GDM1 (cell line): ENCODE measurements around the gene PLS3.

Experiments used
- DNase-seq: peaks from one replicate; lab custom pipeline; 2025; lab: John Stamatoyannopoulos, UW

Gene PLS3

DNA sequence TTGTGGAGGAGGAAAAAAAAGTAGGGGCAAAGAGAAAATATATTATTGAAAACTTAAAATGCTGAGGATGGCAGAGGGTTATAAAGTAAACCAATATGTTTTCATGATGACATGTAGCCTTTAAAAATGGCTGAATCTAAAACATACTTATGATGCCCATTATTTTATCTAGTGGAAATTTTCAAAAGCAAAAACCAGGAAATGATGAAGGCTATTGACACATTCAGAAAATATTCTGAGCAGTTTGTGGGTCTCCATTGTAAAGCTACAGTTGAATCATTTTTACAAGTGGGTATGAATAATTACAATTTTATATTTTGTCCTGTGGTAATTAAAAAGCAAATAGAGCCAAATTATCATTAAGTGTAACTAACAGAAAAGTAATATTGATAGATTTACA, 10.7 kb downstream of the PLS3 start:
- no peak for DNase-seq

DNA sequence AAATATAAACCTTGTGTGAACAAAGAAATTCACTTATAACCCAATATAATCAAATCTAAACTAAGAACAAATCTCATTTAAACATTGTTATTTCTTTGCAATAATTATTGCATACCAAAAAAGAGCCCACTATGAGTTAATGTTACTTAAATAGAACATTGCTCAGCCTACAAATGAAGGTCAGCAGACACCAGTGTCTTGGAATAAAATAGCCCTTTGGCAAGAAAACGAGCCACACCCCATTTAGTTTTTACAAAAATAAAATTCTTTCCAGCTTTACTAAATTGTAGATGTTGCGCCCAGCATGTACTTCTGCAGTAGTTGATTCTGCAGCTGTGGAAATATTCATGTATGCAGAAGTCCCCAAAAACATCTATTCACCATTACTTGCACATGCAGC, 12.2 kb downstream of the PLS3 start:
- DNase-seq: no peak

DNA sequence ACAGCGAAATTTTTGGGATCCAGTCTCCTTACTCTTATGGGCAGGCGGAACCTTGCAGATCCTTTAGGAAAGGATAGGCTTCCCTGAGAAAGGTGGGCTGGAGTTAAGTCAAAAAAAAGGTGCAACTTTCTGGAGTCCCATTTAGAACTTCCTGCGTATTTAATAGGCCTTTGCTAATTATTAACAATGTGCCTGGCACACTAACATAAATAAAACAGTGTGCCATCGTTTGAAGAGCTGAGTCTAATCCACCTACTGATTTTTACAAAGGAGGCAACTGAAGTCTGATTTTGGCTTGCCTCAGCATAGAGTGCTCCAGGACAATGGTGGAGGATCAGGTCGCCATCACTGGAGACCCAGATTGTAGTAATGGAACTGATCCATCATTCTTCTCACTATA, 15.7 kb downstream of the PLS3 start:
- DNase-seq: no peak

DNA sequence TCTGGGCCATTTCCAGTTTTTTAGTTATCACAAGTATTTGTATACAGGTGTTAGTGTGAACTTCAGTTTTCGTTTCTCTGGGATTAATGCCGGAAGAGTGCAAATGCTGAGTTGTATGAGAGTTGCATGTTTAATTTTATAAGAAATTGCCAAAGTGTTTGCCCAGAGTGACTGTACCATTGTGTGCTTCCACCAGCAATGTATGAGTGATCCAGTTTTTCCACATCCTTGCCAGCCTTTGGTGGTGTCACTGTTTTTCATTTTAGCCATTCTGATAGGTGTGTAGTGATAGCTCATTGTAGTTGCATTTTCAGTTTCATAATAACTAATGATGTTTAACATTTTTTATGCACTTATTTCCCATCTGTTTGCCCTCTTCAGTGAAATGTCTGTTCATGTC, 18.4 kb downstream of the PLS3 start:
- no peak for DNase-seq

DNA sequence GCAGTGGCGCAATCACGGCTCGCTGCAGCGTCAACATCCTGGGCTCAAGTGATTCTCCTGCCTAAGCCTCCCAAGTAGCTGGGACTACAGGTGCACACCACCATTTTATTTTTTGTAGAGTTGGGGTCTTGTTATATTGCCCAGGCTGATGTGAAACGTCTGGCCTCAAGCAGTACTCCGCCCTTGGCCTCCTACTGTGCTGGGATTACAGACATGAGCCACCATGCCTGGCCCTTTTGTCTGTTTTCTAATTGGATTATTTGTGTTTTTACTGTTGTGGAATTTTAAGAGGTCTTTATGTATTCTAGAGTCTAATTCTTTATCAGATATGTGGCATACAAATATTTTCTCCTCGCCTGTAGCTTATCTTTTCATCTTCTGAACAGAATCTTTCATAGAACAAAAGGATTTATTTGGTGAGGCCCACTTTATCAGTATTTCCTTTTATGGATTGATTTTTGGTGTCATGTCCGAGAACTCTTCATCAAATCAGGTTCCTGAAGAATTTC, 18.9 kb downstream of the PLS3 start:
- no peak for DNase-seq

DNA sequence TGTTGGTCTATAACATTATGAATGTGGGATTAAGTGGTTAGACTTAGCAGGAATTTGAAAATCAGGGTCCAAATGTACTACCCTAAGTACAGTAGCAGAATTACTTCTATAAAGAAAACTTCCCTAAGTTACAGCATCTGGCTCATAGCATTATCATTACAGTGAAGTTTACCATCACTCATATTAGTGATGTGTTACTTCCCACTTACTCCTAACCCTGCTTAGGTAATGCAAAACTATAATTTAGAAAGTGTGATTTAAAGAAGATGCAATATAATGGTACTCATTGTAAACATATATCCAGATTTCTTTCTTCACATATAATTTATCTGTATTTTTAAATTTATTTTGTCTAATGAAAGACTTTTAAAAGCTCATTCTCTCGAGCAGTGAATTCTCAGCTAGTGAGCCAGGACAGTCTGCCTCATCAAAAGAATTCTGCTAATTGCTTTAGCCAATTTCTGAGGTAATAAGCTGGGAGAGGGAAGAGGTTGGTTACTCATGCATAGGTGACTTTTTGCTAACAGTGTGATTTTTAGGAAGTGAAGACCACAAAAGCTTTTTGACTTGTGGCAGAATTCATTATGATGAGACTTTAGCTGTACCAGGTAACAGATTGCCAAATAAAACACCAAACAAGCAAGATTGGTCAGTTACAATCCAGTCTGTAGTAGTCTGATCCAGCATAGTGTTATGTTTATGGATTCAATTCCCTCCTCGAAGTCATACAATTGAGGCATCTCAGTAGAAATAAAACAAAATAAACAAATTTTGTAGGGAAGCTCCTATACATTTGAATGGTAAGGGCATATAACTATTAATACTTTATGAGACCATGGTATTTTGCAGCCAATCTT, 21.0 kb downstream of the PLS3 start:
- no peak for DNase-seq

DNA sequence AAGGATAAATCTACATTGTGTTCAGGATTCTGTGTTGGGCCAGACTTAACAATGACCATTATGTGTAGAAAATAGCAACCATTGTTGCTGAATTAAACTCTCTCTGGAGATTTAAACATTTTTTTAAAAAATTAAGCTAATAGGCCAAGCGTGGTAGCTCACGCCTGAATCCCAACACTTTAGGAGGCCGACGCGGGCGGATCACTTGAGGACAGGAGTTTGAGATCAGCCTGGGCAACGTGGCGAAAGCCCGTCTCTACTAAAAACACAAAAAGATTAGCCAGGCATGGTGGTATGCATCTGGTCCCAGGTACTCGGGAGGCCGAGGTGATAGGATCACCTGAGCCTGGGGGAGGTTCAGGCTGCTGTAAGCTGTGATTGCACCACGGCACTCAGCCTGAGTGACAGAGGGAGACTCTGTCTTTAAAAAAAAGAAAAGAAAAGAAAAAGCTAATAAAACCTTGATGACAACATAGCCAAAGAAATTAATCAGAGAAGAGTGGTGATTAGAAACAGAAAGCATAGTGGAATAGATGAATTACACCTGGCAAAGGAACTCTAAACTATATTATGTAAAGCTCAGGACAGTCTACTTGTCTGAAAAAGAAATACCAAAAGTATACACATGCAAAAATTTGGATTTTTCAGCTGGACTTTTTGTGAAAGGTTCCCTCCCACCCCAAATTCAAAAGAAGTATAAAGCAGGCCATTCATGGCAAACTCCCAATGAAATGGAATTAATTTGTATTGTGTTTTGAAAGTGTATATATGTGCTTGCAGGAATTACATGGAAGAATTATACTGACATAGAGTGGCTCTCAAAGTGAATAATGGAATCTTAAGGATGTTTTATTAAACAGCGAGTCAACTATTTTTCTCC, 21.9 kb downstream of the PLS3 start:
- DNase-seq: no peak

DNA sequence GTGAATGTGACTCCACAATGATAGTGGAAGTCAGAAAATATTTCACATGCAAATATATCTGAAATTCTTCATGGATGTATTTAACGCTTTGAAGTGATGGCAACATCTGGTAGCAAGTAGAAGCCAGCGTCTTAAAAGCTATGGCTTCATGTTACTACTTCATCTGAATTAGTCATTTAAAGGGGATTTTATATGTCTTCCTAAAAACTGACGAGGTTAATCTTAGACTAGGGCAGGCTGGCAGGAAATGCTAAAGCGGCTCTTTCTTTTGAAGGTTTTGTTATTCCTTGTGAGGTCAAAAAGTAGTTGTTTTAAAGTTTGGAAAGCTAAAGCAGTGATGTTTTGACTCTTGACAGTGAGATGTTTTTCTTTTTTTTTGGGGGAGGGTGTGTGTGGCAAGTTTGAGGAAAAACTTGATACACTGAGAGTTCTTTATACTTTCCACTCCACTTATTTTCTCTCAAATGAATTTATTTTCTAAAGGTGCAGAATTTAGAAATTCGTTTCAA, 22.6 kb downstream of the PLS3 start:
- no peak for DNase-seq

DNA sequence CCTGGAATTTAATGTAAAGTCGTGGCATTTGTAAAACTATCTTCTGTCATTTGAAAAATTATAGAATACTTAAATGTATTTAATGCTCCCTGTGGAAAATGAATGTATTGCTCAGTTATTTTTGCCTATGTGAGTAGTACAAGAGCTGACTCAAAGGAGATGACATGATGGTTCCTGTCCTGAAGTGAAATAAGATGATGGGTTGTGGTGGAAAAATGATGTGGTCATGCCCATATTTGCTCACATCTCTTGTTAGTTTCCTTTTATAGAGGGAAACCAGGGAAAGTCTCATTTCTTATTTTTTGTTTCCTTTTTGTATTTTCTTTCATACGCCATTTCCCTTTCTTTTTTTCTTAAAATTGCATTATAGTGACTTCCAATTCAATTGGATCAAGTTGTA, 23.7 kb downstream of the PLS3 start:
- DNase-seq: no peak

DNA sequence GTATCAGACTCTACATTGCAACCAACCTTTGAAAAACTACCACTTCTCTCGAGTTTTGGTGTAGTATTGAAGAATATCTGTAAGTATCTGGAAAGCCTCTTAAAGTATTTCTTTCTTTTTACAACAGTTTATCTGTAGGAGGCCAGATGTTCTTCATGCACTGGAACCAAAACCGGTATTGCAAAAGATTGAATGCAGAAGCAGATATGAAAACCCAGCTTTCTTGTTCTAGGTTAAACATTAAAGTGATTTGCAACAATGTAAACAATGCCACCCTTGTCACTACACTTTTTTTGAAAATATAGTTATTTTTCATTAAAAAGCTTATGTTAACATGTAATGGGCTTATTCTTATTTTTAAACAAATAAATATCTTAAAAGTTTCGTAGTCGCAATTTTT, 27.2 kb downstream of the PLS3 start:
- DNase-seq: no peak

DNA sequence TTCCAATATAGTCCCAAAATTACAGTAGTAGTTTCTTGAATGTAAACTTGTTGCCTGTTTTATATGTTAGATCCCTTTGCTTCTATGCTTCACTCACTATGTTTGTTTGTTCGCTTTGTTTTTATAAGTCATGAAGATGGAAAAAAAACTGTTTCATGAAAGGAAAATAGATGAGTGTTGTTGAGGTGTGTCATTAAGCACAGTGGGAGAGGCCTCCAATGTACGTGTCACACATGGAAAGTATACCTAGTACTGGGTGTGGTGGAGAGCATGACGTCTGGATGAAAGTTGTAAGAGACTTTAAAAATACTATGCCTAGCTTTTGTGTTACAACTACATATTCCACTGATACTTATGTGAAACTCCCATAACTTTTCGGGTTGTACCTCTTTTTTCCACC, 28.4 kb downstream of the PLS3 start:
- DNase-seq: no peak

DNA sequence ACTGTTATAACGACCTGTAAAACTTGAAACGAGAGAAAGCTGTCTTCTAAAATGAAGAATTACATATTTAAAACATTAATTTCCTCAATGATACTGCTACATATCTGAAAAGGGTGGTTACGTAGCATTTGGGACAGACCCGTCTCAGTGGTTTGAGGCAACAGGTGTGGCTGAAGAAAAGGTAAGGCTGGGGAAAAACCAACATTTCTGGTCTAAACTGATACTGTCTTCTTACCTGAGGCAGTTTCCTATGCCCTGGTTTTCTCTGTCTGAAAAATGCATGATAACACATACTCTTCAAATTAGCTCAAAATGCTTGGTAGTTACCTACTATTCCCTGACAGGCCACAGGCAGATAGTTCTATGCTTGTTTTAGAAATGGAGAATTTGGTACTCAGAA, 30.4 kb downstream of the PLS3 start:
- no peak for DNase-seq

DNA sequence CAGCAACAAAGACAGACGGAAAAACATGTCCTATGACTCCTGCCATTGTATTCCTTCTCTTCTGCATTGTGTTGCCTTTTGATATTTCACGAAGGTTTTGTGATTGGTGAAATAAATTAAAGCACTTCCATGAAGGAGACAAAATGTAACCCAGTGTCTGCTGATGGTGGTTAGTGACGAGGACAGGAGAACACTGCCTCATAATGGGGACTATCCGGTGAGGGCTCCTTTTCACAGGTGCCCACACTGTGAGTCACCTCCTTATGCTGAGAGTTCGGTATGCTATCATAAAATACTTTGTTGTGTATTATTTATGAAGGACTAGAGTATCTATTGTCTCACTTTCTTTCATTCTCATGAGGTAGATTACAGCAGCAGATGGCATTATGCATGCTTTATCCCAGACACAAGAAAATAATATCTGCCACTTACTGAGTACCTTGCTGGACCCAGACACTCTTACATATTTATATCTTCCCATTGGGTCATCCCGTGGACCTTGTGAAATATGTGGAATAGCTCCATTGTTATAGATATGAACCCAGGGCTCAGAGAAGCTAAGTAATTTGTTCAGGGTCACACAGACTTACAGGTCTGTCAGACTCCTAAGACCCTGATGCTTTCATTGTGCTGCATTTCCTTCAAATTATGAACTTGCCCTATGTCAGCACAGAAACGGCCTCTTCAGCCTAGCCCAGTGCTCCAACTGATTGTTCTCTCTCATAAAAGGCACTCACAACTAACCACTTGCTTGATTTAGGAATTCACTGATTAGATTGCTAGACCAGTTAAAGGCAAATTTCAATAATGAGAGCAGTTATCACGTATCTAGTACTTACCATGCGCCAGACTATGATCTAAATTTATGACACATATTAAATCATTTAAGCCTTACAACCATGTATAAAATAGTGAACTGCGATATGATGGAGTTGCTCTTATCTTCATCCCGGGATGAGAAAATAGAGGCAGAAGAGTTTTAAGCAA, 31.2 kb downstream of the PLS3 start:
- no peak for DNase-seq

DNA sequence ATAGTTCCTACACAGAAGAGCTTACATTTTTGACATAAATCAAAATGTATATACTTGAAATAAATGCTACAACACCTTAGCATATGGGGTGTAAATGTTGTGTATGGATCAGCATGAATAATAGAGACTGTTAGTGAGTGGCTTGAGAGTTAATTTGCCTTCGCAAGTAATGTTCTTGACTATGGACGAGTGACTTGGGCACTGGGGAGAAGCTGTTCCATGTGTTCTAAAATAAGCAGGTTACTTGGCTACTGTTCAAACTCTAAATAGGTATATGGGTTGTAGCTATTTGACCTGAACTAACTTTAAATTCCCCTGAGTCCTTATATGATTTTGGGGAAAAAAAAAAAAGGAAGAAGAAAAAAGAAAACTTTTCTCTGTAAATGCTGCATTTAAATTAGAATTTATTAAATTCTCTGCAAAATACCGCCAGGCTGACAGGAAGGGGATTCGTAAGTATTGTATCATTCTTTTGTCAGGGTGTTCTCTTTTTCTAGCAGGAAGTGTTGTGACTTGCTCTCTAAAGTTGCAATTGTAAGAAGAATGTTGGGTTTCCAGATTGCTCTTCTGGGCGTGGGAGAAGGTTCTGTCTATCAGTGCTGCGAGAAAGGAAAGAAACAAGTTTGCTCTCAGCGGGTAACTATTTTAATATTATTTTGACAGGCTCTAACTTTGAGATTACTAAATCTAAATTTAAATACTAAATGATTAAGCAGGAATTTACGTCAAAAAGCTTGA, 32.2 kb downstream of the PLS3 start:
- no peak for DNase-seq

DNA sequence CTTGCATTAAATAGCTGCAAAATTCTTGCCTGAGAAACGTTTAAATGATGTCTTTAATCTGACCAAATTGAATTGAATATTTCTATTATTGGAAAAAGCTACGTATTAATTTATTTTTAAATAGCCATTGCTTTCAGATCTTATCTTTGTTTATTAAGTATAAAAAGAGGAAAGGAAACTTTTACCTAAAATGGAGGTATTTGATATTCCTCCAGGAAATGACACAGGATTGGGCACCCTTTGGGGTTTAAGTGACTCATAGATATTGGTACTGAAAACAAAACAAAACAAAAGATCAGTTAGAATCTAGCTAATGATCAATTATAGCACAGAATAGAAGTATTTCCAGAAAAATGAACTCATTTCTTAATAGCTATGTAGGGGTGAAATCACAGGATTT, 34.1 kb downstream of the PLS3 start:
- no peak for DNase-seq

DNA sequence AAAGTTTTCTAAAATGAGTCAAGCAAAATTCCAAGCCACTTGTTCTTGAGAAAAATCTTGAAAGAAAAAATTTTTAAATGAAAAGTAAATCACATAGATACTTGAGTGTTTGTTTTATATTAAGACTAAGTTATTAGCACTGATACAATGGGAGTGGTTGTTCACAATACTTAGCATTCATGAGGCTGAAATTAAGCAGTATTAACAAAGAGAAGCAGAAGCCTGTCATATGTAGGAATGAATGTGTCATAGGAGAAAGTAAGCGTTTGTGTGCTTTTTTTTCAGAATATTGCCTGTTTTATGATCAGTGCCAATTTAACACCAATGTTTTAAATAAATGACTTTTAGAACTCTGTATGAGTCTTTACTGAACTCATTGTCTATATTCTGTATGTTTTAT, 37.6 kb downstream of the PLS3 start:
- no peak for DNase-seq

DNA sequence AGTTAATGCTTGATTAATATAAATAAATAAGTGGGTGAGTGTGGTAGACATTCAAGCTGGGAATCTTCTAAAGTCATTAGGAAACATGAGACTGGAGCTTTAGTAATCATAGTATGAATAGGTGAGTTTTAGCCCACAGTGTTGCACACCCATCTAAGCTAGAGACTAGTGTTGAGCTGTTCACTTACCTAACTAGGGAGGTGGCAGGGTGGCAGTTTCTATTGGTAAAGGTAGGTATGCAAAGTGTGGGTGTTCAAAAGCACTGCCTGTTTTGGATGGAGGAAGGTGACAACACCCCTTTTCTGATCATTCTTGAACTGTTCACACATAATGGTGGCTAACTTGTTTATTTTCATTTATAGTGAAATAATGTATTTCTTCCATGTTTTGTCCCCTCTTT, 41.3 kb downstream of the PLS3 start:
- DNase-seq: no peak

DNA sequence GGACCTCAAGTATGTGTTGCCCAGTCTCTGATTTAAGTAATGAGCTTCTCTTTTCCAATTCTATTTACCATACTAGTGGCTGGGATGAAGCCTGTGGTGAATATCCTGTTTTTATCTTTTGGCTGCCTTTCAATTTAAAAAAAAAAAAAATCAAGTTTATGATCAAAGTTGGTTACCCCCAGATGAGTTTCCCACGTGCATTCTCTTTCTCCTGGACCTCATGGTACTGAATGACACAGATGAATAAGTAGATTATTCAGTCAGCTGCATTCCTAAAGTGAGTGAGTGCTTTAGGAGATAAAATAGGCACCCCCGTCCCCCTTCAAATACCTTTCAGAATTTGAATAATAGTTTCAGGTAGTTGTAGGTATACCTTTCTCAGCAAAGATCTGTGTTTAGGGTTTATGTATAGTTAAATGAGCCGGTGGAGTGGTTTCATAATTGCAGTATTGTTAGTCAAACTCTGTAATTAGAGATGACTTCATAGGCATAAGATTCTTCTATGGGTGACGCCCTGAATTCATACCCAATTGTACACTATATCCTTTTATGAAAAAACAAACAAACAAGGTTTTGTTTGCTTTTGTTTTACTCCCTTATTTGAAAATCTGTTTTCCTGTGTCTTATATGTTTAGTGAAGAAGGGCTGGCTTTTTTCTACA, 41.9 kb downstream of the PLS3 start:
- no peak for DNase-seq

DNA sequence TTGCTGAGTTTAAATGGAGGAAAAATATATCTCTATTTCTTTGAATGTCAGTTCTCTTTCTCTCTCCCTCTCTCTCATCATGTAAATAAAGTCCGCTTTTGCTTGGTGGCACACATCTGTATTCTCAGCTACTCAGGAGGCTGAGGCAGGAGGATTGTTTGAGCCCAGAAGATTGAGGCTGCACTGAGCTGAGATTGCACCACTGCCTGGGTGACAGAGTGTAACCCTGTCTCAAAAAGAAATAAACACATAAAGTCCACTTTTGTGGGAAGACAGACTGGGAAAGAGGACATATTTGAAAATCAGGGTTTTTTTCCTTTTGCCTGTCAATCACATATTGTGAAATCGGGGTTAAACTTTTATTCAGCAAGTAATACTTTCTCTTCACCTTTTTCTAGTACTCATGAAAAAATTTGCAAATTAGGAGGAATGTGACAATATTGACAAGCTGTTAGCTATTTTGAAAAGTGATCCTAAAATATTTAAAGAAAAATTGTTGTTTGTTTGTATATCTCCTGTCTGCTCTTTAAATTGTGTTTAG, 42.6 kb downstream of the PLS3 start:
- DNase-seq: no peak

DNA sequence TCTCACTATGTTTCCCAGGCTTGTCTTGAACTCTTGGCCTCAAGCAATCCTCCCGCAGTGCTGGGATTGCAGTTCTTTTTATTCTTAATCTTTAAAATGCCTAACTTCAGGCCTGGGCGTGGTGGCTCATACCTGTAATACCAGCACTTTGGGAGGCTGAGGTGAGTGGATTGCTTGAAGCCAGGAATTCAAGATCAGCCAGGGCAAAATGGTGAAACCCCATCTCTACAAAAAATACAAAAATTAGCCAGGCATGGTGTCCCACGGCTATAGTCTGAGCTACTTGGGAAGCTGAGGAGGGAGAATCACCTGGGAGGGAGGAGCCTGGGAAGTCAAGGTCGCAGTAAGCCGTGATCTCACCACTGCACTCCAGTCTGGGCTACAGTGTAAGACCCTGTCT, 45.9 kb downstream of the PLS3 start:
- DNase-seq: no peak
